Measurements from ENCODE around the gene WDHD1. TPM values are rescaled to one million over a fixed set of nuclear protein-coding genes. Genes with fewer than 3 reads are reported as not detected.
"Not testable (repeated sequence)": the region's sequence is repeated elsewhere in the genome, so short reads cannot be mapped to it uniquely, and the experiment has no call there.

WDHD1 gene
- total RNA-seq, 1 donor, result 14.2 TPM

- no peak for TF ChIP-seq CTCF (IDR thresholded peaks at IDR 0.05; ENCODE audit: insufficient read depth, low read depth, low read length)
- no peak overlapping the region for H3K4me3 ChIP-seq (ENCODE audit: low read depth, low read length)
- DNase-seq (ENCODE audit: low read depth), result no peak
These were observed 98.7 kb downstream of the WDHD1 start for GRCh38 chr14:54928216-54928615.

- TF ChIP-seq CTCF (IDR thresholded peaks at IDR 0.05; ENCODE audit: insufficient read depth, low read depth, low read length), result no peak
- no peak for DNase-seq (ENCODE audit: low read depth)
These were observed 99.3 kb downstream of the WDHD1 start for GRCh38 chr14:54927551-54927950.

GRCh38 chr14:54926570-54926969, 100.3 kb downstream of the WDHD1 start:
- DNase-seq (ENCODE audit: low read depth); H3K4me3 ChIP-seq (ENCODE audit: low read depth, low read length): not testable (repeated sequence)

More at GRCh38 chr14:54927551-54927950, 99.3 kb downstream of the WDHD1 start:
- H3K4me3 ChIP-seq (ENCODE audit: low read depth, low read length), result no peak overlapping the region

GRCh38 chr14:54922598-54922997, 104.3 kb downstream of the WDHD1 start:
- DNase-seq (ENCODE audit: low read depth), result no peak
- no peak for TF ChIP-seq CTCF (IDR thresholded peaks at IDR 0.05; ENCODE audit: insufficient read depth, low read depth, low read length)
- no peak overlapping the region for H3K4me3 ChIP-seq (ENCODE audit: low read depth, low read length)

- no peak for TF ChIP-seq CTCF (IDR thresholded peaks at IDR 0.05; ENCODE audit: insufficient read depth, low read depth, low read length)
- no peak for DNase-seq (ENCODE audit: low read depth)
- H3K4me3 ChIP-seq (ENCODE audit: low read depth, low read length), result no peak overlapping the region
These were observed 106.8 kb downstream of the WDHD1 start for GRCh38 chr14:54920052-54920451.

GRCh38 chr14:54919330-54919729, 107.6 kb downstream of the WDHD1 start:
- no peak for DNase-seq (ENCODE audit: low read depth)
- no peak overlapping the region for H3K4me3 ChIP-seq (ENCODE audit: low read depth, low read length)
- no peak for TF ChIP-seq CTCF (IDR thresholded peaks at IDR 0.05; ENCODE audit: insufficient read depth, low read depth, low read length)

GRCh38 chr14:54918427-54918826, 108.5 kb downstream of the WDHD1 start:
- no peak for DNase-seq (ENCODE audit: low read depth)
- no peak for TF ChIP-seq CTCF (IDR thresholded peaks at IDR 0.05; ENCODE audit: insufficient read depth, low read depth, low read length)

More at GRCh38 chr14:54918427-54918826, 108.5 kb downstream of the WDHD1 start:
- no peak overlapping the region for H3K4me3 ChIP-seq (ENCODE audit: low read depth, low read length)

All from fibroblast of villous mesenchyme (primary cell).